D341Med (cell line): ENCODE measurements around the gene NSMCE1.

Experiments used
- DNase-seq: peaks from one replicate; pipeline ENCODE4 v3.0.0; 2012; ENCODE audit warnings: low spot score

The NSMCE1 gene

GRCh38 chr16:27195076-27195741 is 73.4 kb downstream of the NSMCE1 start:
- no peak for DNase-seq

DNA sequence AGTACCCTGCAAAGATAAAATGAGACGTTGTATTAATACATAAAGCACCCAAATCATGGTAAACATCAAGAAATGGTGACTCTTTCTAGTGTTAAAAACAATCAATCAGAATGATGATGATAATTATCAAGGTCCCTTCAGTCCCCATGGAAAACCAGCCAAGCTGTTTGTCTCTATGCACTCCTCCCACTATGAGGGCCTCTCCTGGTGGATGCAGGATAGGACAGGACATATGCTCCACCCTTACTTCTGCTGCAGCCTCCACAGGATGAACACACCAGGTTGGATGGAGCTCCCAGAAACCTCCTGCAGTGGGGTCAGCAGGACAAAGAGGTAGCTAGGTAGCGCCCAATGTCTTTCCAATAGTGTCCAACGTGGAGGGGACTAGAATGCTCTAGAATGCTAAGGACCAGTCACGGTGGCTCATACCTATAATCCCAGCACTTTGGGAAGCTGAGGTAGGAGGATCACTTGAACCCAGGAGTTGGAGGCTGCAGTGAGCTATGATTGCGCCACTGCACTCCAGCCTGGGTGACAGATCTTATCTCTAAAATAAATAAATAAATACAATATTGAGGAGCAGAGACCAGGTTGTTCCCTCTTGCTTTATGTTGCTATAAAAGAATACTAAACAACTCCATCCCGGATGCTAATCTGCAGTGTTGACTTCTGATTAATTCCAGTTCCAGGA is 75.1 kb downstream of the NSMCE1 start:
- DNase-seq, result no peak

DNA sequence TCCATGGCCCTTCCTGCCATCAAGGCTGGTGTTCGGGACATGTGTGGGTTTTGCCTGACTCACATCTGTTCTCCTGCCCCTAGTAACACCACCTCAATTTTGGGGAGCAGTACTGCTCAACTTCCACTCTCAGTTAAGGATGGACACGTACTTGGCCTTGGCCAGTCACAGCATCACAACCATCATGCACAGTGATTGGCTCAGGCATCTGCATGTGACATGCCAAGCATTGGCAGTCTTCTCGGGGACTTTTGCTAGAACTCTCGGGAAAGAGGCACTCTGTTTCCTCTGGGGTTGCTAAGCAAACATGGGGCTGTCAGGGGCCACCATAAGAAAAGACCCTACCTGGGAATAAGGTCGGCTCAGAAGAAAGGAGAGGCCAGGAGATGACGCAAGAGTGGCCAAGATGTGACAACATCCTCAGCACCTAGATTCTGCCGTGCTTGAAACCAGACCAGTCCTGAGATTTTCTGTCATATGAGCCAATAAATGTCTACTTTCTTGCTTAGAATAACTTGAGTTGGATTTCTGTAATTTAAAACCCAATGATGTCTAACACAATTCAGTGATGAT is 77.1 kb downstream of the NSMCE1 start:
- DNase-seq, result no peak

GRCh38 chr16:27190316-27190871 is 78.2 kb downstream of the NSMCE1 start:
- DNase-seq, result no peak

- DNase-seq, result no peak
Measured at GRCh38 chr16:27189335-27189972, 79.1 kb downstream of the NSMCE1 start.

DNA sequence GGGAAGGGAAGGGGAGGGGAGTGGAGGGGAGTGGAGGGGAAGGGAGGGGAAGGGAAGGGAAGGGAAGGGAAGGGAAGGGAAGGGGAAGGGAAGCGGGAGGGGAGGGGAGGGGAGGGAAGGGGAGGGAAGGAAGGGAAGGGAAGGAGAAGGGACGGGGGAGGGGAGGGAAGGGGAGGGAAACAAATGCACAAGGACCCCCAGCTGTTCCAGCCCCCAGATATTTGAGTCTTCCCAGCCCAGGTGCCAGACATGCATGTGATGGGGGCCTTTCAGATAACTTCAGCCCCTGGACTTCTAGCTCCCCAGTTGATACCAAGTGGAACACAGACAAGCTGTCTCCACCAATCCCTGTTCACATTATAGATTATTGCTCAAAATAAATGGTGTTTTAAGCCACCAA is 79.9 kb downstream of the NSMCE1 start:
- no peak for DNase-seq

GRCh38 chr16:27185776-27186130 is 82.8 kb downstream of the NSMCE1 start:
- no peak for DNase-seq

DNA sequence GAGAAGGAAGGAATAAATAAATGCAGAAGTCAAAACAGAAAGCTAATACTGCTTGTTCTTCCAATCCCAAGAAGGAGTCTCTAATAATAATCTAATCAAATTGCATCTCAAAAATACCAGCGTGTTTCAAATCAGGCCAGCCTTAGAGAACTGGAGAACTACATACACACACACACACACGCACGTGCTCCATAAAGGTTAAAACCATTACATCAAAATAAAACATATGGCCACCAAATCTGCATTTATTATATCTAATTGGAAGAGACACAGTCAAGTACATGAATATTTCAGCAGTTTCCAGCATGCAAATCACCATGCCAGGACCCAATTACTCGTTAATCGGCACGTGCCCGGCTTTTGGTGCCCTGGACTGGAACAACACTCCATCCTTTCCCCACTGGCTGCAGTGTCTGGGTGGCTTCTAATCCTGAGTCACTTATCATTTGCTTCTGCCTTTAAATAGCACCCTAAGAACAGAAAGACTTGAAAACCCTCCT is 85.6 kb downstream of the NSMCE1 start:
- no peak for DNase-seq

DNA sequence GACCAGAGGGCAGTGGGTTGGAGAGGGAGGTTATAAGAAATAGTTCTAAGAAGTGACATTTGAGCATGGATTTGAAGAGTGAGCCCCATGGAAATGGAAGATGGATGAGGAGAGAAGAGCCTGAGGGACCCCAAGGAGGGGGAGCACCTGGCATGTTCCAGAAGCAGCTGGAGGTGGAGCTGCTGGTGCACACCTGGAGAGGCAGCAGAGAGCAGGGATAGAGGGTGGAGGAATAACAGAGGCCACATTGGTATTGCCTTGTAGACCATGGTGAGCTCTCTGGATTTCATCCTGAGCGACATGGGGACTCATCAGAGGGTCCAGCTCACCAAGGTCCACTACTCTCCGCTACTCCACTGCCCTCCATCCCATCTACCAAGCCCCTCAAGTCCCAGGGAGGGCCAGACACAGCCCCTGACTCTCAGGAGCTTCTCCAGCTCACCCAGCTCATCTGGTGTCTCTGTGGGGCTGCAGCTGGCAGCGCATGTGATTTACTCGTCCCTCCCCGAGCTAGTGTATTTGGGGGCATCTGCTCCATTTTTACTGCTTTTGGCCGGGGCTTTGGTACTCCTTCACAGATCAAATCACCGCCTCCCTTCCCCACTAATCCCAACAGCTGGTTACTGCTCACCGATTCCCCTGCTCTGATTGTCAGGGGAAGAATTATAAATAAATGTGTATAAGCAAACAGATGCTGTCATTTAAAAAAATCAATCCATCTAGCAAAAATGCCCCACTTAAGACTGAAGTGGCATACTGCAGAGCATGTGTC is 87.4 kb downstream of the NSMCE1 start:
- peak; percentile 43 for DNase-seq

DNA sequence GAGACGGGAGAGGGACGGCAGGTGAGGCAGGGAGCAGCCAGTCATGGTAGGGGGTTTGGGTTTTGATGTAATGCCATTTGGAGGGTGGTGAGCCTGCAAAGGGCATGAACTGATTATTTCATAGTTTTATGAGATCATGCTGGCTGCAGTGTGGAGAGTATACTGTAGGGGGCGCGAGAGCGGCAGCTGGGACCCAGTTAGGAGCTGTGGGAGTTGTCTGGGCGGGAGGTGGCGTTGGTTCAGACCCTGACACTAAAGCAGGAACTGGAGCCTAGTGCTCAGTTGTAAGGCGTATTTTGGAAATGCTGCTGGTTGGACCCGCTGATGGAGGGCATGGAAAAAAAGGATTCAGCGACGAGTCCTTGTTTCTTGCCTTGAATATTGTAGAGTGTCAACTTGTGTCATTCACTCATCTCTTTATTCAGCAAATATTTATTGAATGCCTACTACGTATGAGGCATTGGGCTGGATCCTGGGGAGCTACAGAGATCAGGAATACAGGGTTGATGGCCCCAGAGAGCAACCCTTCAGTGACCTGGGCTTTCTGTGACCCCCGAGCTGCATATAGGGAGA is 89.0 kb downstream of the NSMCE1 start:
- DNase-seq, result peak; percentile 86

GRCh38 chr16:27177031-27177774 is 91.4 kb downstream of the NSMCE1 start:
- DNase-seq, result no peak

DNA sequence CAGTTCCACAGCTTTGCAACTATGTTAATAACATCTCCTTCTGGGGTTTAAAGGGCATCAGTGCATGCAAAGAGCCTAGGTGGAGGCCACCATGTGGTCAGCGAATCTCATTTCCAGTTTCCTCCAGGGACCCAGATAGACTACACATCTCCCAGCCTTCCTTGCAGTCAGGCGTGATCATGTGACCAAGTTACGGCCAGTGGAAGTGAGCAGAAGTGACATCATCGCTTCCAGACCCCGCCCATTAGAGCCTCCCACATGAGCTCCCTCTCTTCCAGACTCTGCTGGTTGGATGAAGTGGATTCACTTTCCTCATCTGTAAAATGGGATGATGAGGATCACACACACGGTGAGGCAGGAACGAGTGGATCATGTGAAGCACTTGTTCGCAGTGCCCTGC is 92.7 kb downstream of the NSMCE1 start:
- no peak for DNase-seq
